ELR (cell line): Measurements from ENCODE around the gene TSPEAR.

ENCODE experiments used
- DNase-seq: peaks from one replicate; pipeline ENCODE4 v3.0.0-alpha.2; 2015; ENCODE audit warnings: low read depth

Gene TSPEAR

DNA sequence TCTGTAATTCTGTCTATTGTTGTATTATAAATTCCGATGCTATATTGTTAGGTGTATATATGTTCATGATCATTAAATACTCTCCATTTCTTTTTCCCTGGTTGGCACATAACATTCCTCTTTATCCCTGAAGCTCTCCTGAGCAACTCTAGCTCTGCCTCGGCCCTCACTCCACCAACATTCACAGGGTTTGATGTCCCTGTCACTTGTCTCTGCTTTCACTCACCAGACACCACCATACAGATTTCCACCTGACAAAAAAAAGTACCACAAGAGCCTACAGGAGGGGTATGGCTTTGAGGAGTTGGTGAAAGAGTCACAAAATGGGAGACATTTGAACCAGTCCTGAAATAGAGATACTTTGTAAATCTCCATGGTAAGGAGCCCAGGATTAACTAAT, 8.8 kb upstream of the TSPEAR start:
- DNase-seq = no peak

DNA sequence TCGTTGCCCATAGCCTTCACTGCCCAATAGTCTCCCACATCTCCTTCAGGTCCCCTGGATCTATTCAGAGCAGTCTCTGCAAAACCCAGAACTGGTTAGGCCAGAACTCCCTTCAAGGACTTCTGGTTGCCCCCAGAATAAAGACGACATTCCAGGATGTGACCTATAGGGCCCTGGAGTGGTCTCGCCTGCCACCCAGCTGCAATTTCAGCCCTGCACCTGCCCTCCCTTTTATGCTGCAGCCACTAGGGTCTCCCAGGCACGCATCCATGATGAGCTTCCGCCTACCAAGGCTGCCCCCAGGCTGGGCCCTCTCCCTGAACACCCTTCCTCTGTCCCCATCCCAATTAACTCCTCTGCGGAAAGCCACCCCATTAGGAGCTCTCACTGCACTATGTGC, 7.2 kb upstream of the TSPEAR start:
- DNase-seq = no peak

DNA sequence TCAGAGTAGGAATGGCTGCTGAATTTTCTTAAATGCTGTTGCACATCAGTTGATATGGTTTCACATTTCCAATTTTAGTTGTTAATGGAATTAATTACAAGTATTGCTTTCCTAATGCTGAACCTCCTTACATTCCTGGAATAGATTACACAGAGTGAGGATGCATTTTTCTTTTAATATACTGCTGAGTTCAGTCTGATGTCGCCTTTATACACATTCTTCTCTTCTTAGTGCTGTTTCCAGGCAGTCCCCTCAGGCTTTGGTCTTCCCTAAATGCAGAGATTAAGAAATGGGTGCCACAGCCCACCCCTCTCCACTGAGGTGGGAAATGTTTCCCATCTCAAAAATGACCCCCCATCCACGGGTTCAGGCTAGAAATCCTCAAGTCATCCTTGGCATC, 6.7 kb upstream of the TSPEAR start:
- no peak for DNase-seq

DNA sequence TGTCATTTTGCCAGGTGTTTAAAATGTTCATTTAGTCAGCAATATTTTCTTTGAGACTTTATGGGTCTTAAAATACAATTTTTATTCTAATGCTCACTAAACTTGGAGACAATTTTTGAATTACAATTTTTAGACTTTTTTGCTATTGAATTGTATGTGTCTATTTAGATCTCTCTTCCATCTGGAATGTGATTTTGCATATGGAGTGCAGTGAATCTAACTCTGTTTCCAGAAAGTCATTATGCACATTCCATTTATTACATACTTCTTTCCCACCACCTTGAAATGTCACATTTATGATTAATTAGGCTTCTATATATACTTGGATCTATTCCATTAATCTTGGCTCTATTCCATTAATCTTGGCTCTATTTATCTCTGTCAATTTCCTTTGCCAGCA, 5.6 kb upstream of the TSPEAR start:
- DNase-seq = no peak

DNA sequence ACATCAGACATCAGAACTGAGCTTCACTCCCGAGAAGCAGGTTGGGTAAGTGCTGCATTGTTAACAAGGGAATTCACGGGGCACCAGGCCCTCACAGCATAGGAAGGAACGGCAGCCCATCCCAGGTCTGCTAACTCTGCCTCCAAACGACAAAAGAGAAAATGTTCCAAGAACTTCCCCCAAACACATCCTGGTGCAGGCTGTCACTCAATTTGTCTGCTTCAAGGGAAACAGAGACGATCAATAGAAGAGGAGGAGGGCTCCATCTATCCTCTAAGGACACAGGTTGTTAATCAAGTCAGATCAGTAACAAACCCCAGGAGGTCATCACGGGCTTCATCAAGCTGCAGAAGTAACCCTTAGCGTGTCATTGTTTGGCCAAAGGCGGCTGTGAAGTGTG, 3.5 kb upstream of the TSPEAR start:
- no peak for DNase-seq

- no peak for DNase-seq
These were observed 2.5 kb upstream of the TSPEAR start for GRCh38 chr21:44713846-44714245.

GRCh38 chr21:44713130-44713529, 1.8 kb upstream of the TSPEAR start:
- no peak for DNase-seq

DNA sequence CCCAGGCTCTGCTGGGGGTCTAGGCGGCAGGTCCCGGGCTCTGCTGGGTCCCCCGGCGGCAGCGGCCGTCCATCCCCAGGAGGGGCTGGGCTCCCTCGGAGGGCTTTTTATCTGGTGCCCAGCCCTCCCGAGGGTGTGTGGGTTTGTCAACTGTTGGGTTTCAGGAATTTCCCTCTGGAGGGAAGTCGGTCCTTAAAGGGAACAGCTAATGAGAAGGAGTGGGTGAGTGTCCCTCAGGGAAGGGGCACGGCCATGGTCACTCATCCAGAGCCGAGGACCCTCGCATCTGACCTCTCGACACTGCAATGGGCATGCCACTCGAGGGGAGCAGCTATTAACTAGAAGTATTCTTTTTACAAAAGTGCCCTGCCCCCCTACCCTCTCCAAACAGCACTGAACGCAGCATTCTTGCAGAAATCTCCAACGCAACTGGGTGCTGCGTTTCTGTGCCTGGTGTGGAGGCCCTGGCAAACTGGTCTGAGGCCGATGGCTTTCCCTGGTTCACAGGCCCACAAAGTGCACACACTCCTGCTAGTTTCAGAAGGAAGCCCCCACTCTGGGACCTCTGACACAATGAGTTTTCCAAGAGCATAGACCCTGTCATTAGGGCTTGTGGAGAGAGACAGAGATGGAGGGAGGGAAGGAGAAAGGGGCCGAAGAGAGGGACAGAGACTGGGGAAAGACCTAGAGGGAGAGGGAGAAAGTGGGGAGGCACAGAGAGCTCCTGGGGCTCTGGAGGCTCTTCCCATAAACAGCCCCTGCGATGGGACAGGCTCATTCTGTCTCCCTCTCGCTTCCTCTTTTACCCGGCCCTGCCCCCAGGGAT, 1.0 kb upstream of the TSPEAR start:
- DNase-seq = no peak

GRCh38 chr21:44710756-44711326, 531 bp downstream of the TSPEAR start:
- no peak for DNase-seq

DNA sequence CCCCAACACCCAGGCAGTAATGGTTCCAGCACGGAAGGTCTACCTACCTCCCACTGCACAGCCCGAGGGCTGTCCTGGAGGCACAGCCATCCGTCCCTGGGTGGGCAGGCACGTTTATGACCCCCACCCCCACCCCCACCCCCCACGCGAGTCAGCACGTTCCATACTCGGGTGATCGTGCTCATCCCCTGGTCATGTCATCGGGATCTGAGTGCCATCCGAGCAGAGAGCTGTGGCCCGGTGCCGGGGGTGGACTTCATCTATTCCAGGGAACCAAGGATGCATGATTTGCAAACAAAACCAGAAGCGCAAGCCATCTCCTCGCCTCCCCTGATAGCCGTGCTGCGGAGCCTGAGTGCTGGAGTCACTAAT, 1.1 kb downstream of the TSPEAR start:
- DNase-seq = no peak

- peak; percentile 15 for DNase-seq
These were observed 1.7 kb downstream of the TSPEAR start for GRCh38 chr21:44709426-44710293.

DNA sequence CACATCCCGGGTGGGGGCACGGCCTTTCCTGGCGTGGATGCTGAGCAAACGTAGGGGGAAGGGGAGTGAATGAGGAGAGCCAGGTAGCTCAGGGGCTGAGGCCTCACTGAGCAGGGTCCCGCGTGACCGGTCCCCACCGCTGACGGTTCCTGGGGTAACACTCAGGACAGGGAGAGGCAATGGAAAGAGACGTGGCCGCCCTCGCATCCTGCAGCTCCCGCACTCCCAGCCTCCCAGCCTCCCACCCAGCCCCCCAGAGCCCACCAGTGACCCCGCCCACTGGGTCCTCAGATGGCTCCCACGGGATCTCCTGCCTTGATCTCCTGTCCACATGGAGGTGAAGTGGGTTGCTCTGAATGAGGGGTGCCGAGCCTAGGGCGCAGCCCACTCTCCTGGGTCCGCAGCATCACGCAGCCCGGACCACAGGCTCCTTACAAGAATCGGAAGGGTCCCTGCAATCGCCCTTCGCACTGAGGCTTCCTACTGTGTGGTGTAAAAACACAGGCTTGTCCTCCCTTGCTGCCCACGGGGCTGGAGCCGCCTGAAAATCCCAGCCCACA, 2.4 kb downstream of the TSPEAR start:
- DNase-seq = no peak

DNA sequence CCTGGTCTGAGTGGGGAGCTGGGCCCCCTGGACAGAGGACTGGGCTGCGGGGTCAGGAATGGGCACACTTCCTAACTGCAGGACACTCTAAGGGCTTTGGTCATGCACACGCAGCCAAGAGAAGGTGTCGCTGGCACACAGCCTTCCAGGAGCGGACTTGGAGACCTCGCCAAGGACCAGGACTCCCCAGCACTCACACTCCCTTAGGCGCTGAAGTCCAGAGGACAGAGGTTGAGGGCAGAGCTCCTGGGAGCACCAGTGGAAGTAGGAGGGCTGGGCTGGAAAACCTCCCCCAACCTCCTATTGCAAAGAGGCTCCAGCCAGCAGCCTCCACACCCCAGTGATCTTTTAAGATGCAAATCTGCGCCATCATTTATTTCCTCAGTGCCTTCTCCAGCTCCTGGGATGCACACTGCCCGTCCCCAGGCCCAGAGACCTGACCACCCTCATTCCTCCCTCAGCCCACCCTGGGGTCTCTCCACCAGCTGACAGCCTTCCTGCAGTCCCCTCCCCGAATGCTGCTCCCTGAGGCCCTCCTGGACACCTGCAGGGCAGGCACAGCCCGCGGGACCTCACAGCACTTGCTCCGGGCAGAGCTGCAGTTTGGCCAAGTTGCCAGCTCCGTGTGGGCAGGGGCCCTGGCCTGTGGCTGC, 3.0 kb downstream of the TSPEAR start:
- no peak for DNase-seq

DNA sequence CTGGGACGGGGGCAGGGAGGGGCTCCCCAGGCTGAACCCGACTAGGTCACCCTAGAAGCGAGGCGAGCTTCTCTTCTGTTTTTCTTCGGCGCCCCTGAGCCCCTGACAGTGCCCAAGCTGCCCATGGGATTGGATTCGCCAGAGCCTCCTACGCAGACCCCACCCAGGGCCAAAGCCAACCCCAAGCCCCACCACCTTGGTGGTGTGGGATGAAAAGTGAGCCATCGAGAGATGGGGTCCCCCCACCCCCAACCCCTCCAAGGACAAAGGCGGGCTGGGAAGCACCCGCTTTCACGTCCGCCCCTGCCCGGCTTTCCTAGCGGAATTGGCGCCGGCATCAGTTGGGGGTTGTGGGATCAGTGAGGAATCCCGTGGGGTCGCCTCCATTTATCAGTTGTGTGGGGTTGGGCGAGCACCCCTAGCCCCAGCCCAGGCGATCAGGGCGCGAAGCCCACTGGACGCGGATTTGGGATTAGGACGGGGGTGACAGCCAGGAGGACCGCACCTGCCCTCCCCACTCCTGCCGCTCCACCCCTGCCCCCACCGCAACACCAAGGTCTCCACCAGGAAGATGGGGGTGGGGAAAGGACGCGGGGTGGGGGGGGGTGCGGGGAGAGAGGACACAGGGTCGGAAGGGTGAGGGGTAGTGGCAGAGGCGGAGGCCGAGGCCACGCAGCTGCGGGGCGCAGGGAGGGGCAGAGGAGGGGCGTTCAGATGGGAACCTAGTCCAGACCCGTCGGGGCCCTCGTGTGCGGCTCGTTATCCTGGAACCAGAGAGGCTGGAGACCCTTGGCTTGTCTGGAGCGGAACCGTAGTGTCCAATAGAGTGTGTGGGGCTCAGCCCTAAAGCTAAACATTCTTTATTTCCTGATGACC, 4.4 kb downstream of the TSPEAR start:
- DNase-seq = no peak

GRCh38 chr21:44706026-44706705, 5.2 kb downstream of the TSPEAR start:
- no peak for DNase-seq

DNA sequence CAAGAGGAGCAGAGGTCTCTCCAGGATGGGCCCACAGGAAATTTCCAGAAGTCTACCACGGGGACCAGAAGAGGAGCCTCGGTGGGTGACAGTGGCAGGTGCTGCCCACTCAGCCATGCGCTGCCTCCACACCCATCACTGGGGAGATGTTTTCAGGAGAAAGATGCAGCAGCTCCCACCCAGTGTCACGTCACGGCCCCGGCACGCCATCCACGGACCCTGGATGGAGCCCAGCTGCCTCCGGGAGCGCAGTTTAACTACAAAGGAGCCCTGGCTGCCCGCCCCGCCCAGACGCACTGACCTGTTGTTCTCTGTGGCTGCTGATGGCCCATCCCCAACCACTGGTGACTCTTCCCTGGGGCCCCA, 6.8 kb downstream of the TSPEAR start:
- no peak for DNase-seq

- no peak for DNase-seq
These were observed 7.4 kb downstream of the TSPEAR start for GRCh38 chr21:44703731-44704635.

- no peak for DNase-seq
These were observed 8.2 kb downstream of the TSPEAR start for GRCh38 chr21:44702973-44703730.
